T-helper 2 cell treated with Interferon-gamma antibody and Interleukin-4, amounts not matched to agents 100 ng/mL and 5 ng/mL, for 36 hours (primary cell): ENCODE measurements around the gene ARID1B. TPM values are rescaled to one million over a fixed set of nuclear protein-coding genes. Genes with fewer than 3 reads are reported as not detected.

Experiments used
- intact Hi-C: fragments of 100-400 bp; cut with micrococcal nuclease; formaldehyde crosslinking; loops from one replicate; pipeline ENCODE4 v1.15.1; 2023
- total RNA-seq: library from RNA; stranded (reverse); gene quantifications from 2 replicates; pipeline ENCODE4 v1.2.3, GENCODE V29; 2022

ARID1B gene
- total RNA-seq, 1 donor from 2014 or later = 82.5 TPM

GRCh38 chr6:156773935-156774852 lies 3.0 kb upstream of the ARID1B start:
- intact Hi-C loops = no loop called here

- intact Hi-C loops = no loop called here
These were observed 2.2 kb upstream of the ARID1B start for GRCh38 chr6:156774863-156775405.

GRCh38 chr6:156775717-156776116 lies 1.5 kb upstream of the ARID1B start:
- intact Hi-C loops = loop anchor here (2.0 kb wide), 2 partner anchors 55 to 153 kb away; no protein-coding TSS in a partner anchor

GRCh38 chr6:156776470-156776839 lies 723 bp upstream of the ARID1B start:
- intact Hi-C loops = loop anchor here (2.0 kb wide), 2 partner anchors 56 to 152 kb away; no protein-coding TSS in a partner anchor

GRCh38 chr6:156777577-156778453 lies 637 bp downstream of the ARID1B start:
- intact Hi-C loops = loop anchor here (1.0 to 2.0 kb wide), 7 partner anchors 57 to 1464 kb away; partner anchors contain the start of gene TFB1M

GRCh38 chr6:156778454-156779205 lies 1.5 kb downstream of the ARID1B start:
- intact Hi-C loops = loop anchor here (1.0 to 2.0 kb wide), 2 partner anchors 496 to 1464 kb away; partner anchors contain the start of gene TFB1M

GRCh38 chr6:156779206-156780094 lies 2.3 kb downstream of the ARID1B start:
- intact Hi-C loops = loop anchor here (1.0 to 10.0 kb wide), 5 partner anchors 53 to 605 kb away; partner anchors contain the start of gene ZDHHC14

- intact Hi-C loops = loop anchor here (1.0 to 10.0 kb wide), 4 partner anchors 52 to 605 kb away; partner anchors contain the start of gene ZDHHC14
These were observed 3.0 kb downstream of the ARID1B start for GRCh38 chr6:156780102-156780641.

GRCh38 chr6:156780962-156781853 lies 4.0 kb downstream of the ARID1B start:
- intact Hi-C loops = loop anchor here (1.0 to 10.0 kb wide), 4 partner anchors 51 to 604 kb away; partner anchors contain the start of gene ZDHHC14

GRCh38 chr6:156781861-156782631 lies 4.9 kb downstream of the ARID1B start:
- intact Hi-C loops = loop anchor here (1.0 to 10.0 kb wide), 4 partner anchors 50 to 603 kb away; partner anchors contain the start of gene ZDHHC14

- intact Hi-C loops = loop anchor here (1.0 to 10.0 kb wide), 4 partner anchors 49 to 602 kb away; partner anchors contain the start of gene ZDHHC14
These were observed 5.6 kb downstream of the ARID1B start for GRCh38 chr6:156782691-156783320.

GRCh38 chr6:156783958-156784357 lies 6.8 kb downstream of the ARID1B start:
- intact Hi-C loops = loop anchor here (5.0 to 10.0 kb wide), 3 partner anchors 48 to 601 kb away; partner anchors contain the start of gene ZDHHC14

GRCh38 chr6:156786652-156787051 lies 9.5 kb downstream of the ARID1B start:
- intact Hi-C loops = loop anchor here (10.0 kb wide), 2 partner anchors 398 to 598 kb away; partner anchors contain the start of gene ZDHHC14

- intact Hi-C loops = loop anchor here (10.0 kb wide), 2 partner anchors 397 to 597 kb away; partner anchors contain the start of gene ZDHHC14
These were observed 10.7 kb downstream of the ARID1B start for GRCh38 chr6:156787569-156788492.
